SU-DHL-6 (cell line): ENCODE measurements around the gene TBL1X.

Experiments used
- CTCF ChIP-seq: fragments of 200-600 bp; sonication (generic); IDR thresholded peaks from one replicate; pipeline ENCODE4 v1.5.1; 2017; ENCODE audit warnings: antibody characterized with exemption, mild to moderate bottlenecking, low read length, moderate library complexity; ENCODE audit not compliant: insufficient read depth, poor library complexity, severe bottlenecking
- EZH2phosphoT487 ChIP-seq: fragments of 200-600 bp; sonication (generic), shearing (Covaris generic); conservative IDR thresholded peaks from 2 replicates; pipeline ENCODE4 v1.6.1; 2018; ENCODE audit warnings: mild to moderate bottlenecking, antibody characterized with exemption, low read length, moderate library complexity, mixed read lengths

- TF ChIP-seq EZH2phosphoT487 (no peak), CTCF (no peak)
These were observed 51.8 kb downstream of the TBL1X start for GRCh38 chrX:9516635-9517034.
